SK-MEL-5 (cell line): Measurements from ENCODE around the gene BRSK2. TPM values are rescaled to one million over a fixed set of nuclear protein-coding genes. Genes with fewer than 3 reads are reported as not detected.
"Not testable (repeated sequence)": the region's sequence is repeated elsewhere in the genome, so short reads cannot be mapped to it uniquely, and the experiment has no call there.

Source experiments
- DNase-seq: peaks from one replicate; pipeline ENCODE4 v3.0.0-alpha.2; 2016; ENCODE audit warnings: low read depth, low spot score
- in situ Hi-C: cut with HindIII; loops from 2 replicates; pipeline ENCODE4 v1.10.0; 2016; ENCODE audit warnings: low sequenced_read_pairs, high pct_unique_total_duplicates, low pct_unique_long_range_greater_than_20kb
- total RNA-seq: library from RNA; depleted of rRNA; stranded (reverse); fragments of >200 nt; shearing (Covaris generic); gene quantifications from 2 replicates; pipeline ENCODE4 v1.2.3, GENCODE V29; 2014

The BRSK2 gene
- total RNA-seq, 1 experiment from 2014 or later: 4.5 TPM

- in situ Hi-C loops: no loop called here
- no peak for DNase-seq
Observed at GRCh38 chr11:1412377-1413095, 22.8 kb downstream of the BRSK2 start.

DNA sequence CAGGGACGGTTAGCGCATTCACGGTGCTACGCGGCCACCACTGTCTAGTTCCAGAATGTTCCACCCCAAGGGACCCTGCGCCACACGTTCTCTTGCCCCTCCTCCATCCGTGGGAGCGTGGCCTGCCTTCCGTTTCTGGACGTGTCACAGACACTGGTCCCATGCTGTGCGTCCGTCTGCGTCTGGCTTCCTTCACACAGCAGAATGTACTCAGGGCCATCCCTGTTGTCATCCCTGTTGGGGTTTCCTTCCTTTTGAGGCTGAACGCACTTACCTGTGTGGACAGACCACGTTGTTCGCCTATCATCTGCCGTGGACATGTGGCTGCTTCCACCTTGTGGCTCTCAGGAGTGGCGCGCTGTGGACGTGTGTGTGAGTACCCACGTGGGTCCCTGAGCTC, 24.9 kb downstream of the BRSK2 start:
- in situ Hi-C loops: no loop called here

DNA sequence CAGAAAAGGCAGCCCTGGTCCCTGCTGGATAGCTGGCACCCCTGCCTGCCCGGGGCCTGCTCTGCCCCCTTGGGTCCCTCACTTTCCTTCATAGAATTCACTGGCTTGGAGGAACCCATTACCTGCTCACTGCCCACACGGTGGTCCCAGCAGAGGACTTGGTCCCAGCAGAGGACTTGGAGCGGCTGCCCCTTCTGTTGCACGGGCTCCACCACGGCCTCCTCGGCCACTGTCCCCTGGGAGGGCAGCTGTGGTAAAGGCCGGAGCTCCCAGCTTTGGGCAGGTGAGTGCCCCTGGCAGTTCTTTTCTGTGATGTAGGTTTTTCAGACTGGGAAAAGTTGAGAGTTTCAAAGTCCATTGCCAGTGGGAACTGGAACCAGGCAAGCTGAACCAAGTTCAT, 25.9 kb downstream of the BRSK2 start:
- in situ Hi-C loops: no loop called here
- no peak for DNase-seq

More for the DNA sequence above, 24.9 kb downstream of the BRSK2 start:
- no peak for DNase-seq

- DNase-seq, in situ Hi-C loops: not testable (repeated sequence)
Observed at GRCh38 chr11:1418192-1418795, 28.6 kb downstream of the BRSK2 start.

DNA sequence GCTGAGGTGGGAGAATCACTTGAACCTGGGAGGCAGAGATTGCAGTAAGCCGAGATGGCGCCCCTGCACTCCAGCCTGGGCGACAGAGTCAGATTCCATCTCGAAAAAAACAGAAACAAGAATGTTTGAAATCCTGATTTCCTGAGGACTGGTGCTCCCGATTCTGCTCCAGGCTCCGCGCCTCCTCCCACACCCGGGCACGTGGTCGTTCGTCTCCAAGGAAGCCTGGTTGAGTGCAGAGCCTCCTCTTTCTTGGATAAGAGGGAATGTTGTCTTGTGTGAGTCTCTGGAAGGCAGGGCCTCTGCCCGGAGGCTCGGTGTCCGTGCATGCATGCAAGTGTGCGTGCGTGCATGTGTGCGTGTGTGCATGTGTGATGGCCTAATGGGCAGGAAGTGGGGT, 30.1 kb downstream of the BRSK2 start:
- in situ Hi-C loops: no loop called here
- no peak for DNase-seq

GRCh38 chr11:1421291-1421690, 31.6 kb downstream of the BRSK2 start:
- DNase-seq: no peak
- in situ Hi-C loops: no loop called here

DNA sequence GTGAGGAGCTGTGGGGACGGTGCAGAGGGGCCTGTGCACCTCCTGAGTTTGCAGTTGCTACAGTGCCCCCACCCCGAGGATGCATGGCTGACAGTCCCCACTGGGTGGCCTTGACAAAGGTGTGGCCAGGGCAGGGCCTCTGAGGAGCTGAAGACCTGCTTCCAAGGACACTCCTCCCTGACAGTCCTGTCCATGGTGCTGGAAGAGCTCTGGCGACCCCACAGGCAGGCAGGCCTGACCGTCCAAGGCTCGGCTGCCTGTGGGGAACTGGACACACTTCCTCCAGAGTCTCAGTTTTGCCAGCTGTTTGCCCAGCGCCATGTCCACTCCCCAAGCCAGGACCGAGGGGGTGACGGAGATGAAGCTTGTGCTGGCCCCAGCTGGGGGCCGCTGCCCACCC, 32.7 kb downstream of the BRSK2 start:
- in situ Hi-C loops: no loop called here
- DNase-seq: no peak

DNA sequence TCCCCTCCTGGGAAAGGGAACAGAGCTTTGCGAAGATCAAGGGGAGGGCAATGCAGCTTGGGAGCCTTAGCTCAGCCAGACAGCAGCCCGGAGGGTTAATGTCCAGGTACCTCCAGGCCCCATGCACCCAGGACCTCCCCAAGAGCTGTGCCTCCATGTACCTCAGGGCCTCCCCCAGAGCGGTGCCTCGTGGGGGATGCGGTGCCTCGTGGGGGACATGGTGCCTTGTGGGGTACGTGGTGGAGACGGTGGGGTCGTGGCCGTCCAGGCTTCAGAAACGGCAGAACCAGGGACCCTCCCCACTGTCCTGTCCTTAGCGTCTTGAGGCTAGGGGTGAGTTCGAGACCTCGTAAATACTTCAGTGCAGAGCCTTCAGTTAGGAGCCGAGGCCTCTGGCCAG, 33.2 kb downstream of the BRSK2 start:
- in situ Hi-C loops: no loop called here
- no peak for DNase-seq

GRCh38 chr11:1423406-1423805, 33.7 kb downstream of the BRSK2 start:
- DNase-seq, in situ Hi-C loops: not testable (repeated sequence)

DNA sequence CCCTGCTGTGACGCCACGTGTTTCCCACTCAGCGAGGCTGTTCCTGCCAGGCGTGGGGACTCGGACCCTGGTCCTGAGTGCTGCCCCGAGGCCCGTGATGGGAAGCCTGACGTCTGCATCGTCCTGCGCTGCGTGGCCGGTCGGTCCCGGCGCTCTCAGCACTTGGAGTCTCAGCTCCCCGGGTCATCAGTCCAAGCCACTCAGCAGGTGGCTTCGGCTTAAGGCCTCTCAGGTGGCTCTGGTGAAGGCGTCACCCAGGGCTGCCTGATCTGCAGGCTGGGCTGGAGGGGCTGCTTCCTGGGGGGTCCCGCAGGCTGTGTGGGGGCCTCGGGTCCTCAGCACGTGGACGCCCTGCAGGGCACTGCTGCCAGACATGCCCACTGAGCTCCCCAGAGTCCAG, 35.3 kb downstream of the BRSK2 start:
- no peak for DNase-seq
- in situ Hi-C loops: no loop called here

DNA sequence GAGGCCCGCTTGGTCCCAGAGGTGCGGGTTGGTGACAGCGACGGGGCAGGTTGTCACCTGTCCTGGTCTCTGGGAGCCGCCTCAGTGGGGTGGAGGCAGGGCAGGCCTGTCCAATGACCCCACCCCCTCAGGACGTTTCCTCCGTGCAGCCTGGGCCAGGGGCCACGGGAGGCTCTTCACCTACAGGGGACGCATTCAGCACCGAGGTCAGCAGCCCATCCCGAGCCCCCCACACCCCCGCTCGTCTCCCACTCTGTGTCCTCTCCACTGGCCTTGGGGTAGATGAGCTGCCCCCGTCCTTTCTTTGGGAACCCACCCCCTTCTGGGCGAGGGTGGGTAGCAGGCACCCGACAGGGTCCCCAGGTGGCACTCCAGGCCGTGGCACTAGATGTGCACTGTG, 35.7 kb downstream of the BRSK2 start:
- no peak for DNase-seq
- in situ Hi-C loops: no loop called here

GRCh38 chr11:1428762-1429316, 39.1 kb downstream of the BRSK2 start:
- in situ Hi-C loops: no loop called here
- no peak for DNase-seq

- DNase-seq: no peak
- in situ Hi-C loops: no loop called here
Observed at GRCh38 chr11:1433568-1433967, 43.8 kb downstream of the BRSK2 start.

DNA sequence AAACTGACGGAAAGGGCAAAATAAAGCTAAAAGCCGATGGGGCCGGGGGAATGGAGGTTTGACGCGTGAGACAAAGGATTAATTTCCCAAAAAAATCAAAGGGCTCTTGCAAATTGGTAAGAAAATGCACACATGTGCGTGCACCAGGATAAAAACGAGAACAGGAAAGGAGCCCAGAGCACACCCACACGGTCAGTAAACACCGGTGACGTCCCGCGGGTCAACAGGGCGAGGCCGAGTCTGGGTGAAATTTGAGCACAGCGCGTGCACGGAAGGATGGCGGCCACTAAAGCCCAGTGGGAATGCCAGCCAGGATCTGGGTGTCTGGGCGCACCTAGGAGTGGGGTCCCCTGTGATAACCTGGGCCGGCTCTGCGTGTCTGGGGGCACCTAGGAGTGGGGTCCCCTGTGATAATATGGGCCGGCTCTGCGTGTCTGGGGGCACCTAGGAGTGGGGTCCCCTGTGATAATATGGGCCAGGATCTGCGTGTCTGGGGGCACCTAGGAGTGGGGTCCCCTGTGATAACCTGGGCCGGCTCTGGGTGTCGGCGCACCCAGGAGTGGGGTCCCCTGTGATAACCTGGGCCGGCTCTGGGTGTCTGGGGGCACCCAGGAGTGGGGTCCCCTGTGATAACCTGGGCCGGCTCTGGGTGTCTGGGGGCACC, 44.4 kb downstream of the BRSK2 start:
- DNase-seq: no peak

DNA sequence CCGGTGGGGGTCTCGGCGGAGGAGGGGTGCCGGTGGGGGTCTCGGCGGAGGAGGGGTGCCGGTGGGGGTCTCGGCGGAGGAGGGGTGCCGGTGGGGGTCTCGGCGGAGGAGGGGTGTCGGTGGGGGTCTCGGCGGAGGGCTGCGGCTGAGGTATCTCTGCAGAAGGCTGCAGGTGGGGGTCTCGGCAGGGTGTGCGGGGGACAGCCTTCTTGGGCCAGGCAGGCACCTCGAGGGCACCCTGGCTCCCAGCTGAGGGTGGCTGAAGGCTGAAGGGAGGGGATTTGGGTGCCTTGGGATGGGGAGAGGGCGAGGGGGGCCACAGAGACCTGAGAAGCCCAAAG, 45.7 kb downstream of the BRSK2 start:
- DNase-seq, in situ Hi-C loops: not testable (repeated sequence)

More for the DNA sequence above, 44.4 kb downstream of the BRSK2 start:
- in situ Hi-C loops: no loop called here

- DNase-seq: no peak
- in situ Hi-C loops: no loop called here
Observed at GRCh38 chr11:1435820-1436467, 46.2 kb downstream of the BRSK2 start.

DNA sequence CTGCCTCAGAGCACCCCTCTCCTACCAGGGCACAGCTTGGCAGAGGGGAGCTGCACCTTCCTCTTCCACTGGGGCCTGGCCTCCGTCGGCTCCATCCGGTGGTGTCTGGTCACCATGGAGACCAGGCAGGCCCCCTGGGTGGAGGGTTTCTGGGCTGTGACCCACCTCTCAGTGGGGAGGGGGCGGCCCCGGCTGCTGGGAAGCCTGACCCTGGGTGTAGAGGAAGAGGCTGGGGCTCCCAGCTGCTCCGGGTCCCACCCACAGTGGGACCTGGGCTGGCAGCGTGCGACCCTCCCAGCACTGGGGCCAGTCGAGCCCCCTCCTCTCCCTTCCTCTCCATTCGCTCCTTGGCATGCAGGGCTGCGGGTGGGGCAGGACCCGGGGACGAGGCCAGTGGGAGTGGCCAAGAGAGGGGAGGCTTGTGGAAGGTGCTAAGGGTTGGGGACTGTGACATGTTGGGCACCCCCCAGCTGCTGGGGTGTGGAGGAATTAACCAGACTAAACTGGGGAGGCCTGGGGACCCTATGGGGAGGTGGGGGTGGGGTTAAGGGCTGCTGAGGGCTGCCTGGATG, 46.8 kb downstream of the BRSK2 start:
- in situ Hi-C loops: no loop called here
- DNase-seq: no peak

GRCh38 chr11:1437500-1437899, 47.8 kb downstream of the BRSK2 start:
- no peak for DNase-seq
- in situ Hi-C loops: no loop called here
